GM23338 (cell line): ENCODE data around the gene TSPAN32.

Source experiments
- EZH2 ChIP-seq: fragments of 200-600 bp; sonication (generic); IDR thresholded peaks from one replicate; pipeline ENCODE4 v1.8.0; 2017; ENCODE audit warnings: antibody characterized with exemption, mild to moderate bottlenecking, low read depth; ENCODE audit not compliant: unreplicated experiment
- POLR2AphosphoS5 ChIP-seq: IDR thresholded peaks from 2 replicates; pipeline ENCODE4 v1.6.1; 2016; ENCODE audit warnings: antibody characterized with exemption, low read depth
- TF ChIP-seq, protein P1 (sequence below), 2 experiments: fragments of 200-600 bp in 1 of 2; sonication (generic) in 1 of 2; conservative IDR thresholded peaks; 2 replicates each; pipeline versions ENCODE4 v1.5.1 to v1.6.1; 2016 to 2017; ENCODE audit warnings: antibody characterized with exemption in 2 of 2, low read depth in 2 of 2, mild to moderate bottlenecking in 2 of 2, moderate library complexity in 1 of 2
- TF ChIP-seq, protein P2 (sequence below): IDR thresholded peaks from one replicate; pipeline ENCODE4 v1.6.1; 2018; ENCODE audit warnings: antibody characterized with exemption; ENCODE audit not compliant: unreplicated experiment

- TF ChIP-seq, protein P1, sequence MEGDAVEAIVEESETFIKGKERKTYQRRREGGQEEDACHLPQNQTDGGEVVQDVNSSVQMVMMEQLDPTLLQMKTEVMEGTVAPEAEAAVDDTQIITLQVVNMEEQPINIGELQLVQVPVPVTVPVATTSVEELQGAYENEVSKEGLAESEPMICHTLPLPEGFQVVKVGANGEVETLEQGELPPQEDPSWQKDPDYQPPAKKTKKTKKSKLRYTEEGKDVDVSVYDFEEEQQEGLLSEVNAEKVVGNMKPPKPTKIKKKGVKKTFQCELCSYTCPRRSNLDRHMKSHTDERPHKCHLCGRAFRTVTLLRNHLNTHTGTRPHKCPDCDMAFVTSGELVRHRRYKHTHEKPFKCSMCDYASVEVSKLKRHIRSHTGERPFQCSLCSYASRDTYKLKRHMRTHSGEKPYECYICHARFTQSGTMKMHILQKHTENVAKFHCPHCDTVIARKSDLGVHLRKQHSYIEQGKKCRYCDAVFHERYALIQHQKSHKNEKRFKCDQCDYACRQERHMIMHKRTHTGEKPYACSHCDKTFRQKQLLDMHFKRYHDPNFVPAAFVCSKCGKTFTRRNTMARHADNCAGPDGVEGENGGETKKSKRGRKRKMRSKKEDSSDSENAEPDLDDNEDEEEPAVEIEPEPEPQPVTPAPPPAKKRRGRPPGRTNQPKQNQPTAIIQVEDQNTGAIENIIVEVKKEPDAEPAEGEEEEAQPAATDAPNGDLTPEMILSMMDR (conservative IDR thresholded peaks at IDR 0.05; ENCODE audit: low read depth in 2 of 2), result peak; percentile 3 to 63; a peak in 3 of 4 replicates
- no peak for TF ChIP-seq EZH2
- TF ChIP-seq POLR2AphosphoS5, result no peak
- TF ChIP-seq, protein P2, sequence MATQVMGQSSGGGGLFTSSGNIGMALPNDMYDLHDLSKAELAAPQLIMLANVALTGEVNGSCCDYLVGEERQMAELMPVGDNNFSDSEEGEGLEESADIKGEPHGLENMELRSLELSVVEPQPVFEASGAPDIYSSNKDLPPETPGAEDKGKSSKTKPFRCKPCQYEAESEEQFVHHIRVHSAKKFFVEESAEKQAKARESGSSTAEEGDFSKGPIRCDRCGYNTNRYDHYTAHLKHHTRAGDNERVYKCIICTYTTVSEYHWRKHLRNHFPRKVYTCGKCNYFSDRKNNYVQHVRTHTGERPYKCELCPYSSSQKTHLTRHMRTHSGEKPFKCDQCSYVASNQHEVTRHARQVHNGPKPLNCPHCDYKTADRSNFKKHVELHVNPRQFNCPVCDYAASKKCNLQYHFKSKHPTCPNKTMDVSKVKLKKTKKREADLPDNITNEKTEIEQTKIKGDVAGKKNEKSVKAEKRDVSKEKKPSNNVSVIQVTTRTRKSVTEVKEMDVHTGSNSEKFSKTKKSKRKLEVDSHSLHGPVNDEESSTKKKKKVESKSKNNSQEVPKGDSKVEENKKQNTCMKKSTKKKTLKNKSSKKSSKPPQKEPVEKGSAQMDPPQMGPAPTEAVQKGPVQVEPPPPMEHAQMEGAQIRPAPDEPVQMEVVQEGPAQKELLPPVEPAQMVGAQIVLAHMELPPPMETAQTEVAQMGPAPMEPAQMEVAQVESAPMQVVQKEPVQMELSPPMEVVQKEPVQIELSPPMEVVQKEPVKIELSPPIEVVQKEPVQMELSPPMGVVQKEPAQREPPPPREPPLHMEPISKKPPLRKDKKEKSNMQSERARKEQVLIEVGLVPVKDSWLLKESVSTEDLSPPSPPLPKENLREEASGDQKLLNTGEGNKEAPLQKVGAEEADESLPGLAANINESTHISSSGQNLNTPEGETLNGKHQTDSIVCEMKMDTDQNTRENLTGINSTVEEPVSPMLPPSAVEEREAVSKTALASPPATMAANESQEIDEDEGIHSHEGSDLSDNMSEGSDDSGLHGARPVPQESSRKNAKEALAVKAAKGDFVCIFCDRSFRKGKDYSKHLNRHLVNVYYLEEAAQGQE, result no peak
Measured at GRCh38 chr11:2293984-2294925, 7.6 kb upstream of the TSPAN32 start.
